Epithelial cell of esophagus (primary cell): Measurements from ENCODE around the gene POLR3K.
"Not testable (repeated sequence)": the region's sequence is repeated elsewhere in the genome, so short reads cannot be mapped to it uniquely, and the experiment has no call there.

ENCODE experiments used
- DNase-seq: peaks from one replicate; pipeline ENCODE4 v3.0.0; 2010; ENCODE audit warnings: low read depth
- H3K4me3 ChIP-seq: 2 replicates; pipeline ENCODE4 v1.5.1; 2011; ENCODE audit warnings: mild to moderate bottlenecking, low read length, control low read depth
- CTCF ChIP-seq: IDR thresholded peaks from 2 replicates; pipeline ENCODE4 v1.5.1; 2011; ENCODE audit warnings: low read depth, mild to moderate bottlenecking, low read length, control low read depth, inconsistent platforms; ENCODE audit not compliant: insufficient read depth; ENCODE audit errors: missing control alignments

The POLR3K gene

GRCh38 chr16:33877-34647, 19.3 kb downstream of the POLR3K start:
- H3K4me3 ChIP-seq: no peak overlapping the region
- no peak for TF ChIP-seq CTCF
- no peak for DNase-seq

- DNase-seq: not testable (repeated sequence)
These were observed 20.1 kb downstream of the POLR3K start for GRCh38 chr16:33154-33876.

GRCh38 chr16:30627-31026, 22.8 kb downstream of the POLR3K start:
- not testable (repeated sequence) for DNase-seq, H3K4me3 ChIP-seq

More at GRCh38 chr16:33154-33876, 20.1 kb downstream of the POLR3K start:
- H3K4me3 ChIP-seq: not testable (repeated sequence)

- not testable (repeated sequence) for DNase-seq, H3K4me3 ChIP-seq
These were observed 27.5 kb downstream of the POLR3K start for GRCh38 chr16:25926-26348.

GRCh38 chr16:24151-24550, 29.3 kb downstream of the POLR3K start:
- H3K4me3 ChIP-seq, DNase-seq: not testable (repeated sequence)

- H3K4me3 ChIP-seq, DNase-seq: not testable (repeated sequence)
These were observed 32.5 kb downstream of the POLR3K start for GRCh38 chr16:20886-21285.

- not testable (repeated sequence) for H3K4me3 ChIP-seq, DNase-seq
These were observed 36.2 kb downstream of the POLR3K start for GRCh38 chr16:17062-17765.

GRCh38 chr16:10772-11171, 42.6 kb downstream of the POLR3K start:
- peak; percentile 40 for TF ChIP-seq CTCF
- H3K4me3 ChIP-seq, DNase-seq: not testable (repeated sequence)

GRCh38 chr16:9903-10665, 43.3 kb downstream of the POLR3K start:
- H3K4me3 ChIP-seq: peak overlapping the region; percentile 35
- DNase-seq: no peak
- TF ChIP-seq CTCF: no peak
